GM19238 (cell line): ENCODE results near the gene DAB2IP.

Experiments used
- DNase-seq: peaks from one replicate; pipeline ENCODE4 v3.0.0; 2011; ENCODE audit warnings: low spot score; ENCODE audit not compliant: insufficient read length

Gene DAB2IP

DNA sequence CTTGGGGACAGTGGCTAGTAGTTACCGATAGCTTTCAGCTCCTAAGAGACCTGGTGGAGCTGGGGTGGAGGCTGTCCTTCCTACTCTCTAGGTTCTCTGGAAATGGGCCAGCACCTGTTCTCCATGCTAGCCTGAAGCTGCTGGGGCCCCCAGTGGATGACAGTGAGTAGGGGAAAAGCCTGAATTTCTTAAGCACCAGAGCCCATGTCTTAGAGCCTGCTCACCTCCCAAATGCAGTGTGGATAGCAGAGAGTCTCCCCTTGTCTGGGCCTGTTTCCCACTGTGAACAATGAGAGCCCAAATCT lies 105.8 kb downstream of the DAB2IP start:
- no peak for DNase-seq

DNA sequence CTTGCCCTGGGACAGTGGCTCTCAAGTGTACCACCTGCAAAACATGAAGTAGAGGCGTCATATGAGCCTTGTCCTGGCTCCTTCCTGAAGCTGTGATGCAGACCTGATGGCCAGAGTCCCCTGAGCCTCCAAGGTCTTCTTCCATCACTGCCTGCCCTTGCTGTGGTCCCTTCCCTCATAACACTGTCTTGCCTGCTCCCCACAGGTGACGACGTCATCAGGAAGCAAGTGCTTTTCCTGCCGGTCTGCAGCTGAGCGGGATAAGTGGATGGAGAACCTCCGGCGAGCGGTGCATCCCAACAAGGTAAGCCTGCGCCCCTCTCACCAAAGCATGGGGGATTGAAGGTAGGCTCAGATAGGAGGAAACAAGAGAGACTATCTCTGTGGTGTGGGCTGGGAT lies 107.3 kb downstream of the DAB2IP start:
- no peak for DNase-seq

DNA sequence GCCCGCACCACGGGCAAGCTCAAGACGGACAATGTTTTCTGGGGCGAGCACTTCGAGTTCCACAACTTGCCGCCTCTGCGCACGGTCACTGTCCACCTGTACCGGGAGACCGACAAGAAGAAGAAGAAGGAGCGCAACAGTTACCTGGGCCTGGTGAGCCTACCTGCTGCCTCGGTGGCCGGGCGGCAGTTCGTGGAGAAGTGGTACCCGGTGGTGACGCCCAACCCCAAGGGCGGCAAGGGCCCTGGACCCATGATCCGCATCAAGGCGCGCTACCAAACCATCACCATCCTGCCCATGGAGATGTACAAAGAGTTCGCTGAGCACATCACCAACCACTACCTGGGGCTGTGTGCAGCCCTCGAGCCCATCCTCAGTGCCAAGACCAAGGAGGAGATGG lies 108.6 kb downstream of the DAB2IP start:
- DNase-seq, result no peak

DNA sequence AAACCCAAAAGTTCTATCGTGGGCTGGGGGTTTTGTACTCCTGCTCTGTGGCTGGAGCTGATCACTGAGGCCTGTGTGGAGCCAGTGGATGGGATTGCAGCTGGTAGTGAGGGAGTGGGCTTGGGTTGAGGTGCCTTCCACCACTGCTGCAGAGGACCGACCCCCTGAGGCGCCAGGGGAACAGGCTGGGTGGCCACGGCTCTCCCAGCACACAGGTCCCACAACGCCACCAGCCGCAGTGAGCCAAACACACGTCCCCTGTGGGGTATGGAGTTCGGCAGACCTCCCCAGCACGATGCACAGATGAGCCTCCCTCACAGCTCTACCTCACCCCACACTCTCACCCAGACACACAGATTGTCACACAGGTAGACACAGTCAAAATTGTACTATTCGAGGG lies 109.1 kb downstream of the DAB2IP start:
- DNase-seq, result no peak

DNA sequence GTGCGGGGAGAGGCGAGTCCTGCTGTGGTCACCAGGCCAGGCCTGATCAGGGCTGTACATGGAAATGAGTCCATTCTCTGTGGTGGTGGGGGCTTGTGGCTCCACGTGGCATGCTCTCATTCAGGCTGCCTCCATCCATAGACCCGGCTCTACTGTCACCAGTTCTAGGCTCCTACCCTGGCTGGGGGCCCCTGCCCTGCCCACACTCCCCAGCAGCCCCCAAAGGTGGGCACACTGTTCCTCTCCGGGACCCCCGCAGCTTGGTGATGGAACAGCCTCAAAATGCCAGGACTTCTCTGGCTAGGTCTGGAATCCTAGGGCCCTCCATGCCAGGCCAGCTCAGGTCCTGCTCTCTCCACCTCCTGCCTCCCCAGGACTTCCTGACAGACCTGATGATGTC lies 111.7 kb downstream of the DAB2IP start:
- no peak for DNase-seq

DNA sequence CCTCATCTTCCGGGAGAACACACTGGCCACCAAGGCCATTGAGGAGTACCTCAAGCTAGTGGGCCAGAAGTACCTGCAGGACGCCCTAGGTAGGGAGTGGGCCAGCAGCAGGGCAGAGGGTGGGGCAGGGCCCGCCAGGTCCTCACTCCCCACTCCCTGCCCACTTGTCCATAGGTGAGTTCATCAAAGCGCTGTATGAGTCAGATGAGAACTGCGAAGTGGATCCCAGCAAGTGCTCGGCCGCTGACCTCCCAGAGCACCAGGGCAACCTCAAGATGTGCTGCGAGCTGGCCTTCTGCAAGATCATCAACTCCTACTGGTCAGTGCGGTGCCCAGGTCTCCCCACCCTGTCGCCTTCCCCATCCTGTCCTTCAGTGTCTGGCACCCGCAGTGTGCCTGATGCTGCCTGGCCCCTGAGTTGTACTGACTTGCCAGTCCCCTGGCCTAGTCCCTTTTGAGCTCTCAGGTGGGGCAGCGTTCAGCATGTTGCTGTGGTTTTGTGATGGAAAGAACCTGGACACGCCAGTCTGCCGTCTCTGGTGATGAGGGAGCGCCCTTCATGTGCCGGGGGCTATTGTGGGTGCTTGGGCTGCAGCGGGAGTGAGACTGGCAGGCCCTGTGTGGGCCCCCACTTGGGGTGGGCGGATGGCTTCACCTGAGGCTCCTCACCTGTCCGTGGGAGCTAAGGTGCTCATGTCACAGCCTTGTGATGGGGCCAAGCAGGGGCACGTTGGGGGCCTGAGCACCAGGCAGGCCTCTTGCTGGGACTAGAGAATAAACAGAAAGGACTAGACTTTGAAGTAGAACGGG lies 112.3 kb downstream of the DAB2IP start:
- DNase-seq, result no peak

DNA sequence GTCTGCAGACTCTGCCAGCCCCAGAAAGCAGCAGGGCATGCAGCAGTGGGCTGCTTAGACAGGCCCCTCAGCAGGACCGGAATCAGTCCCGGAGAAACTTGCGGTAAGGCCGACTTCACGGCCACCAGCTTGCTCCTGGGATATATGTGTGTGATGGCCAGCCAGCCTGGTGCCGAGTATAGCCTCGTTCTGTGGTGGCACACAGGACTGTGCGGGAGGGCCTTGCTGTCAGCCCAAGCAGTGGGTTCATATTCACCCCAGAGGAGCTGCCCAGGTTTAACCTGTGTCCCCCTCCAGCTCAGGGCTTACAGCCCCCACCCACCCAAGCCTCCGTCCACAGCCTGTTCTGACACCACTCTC lies 112.9 kb downstream of the DAB2IP start:
- DNase-seq, result no peak

DNA sequence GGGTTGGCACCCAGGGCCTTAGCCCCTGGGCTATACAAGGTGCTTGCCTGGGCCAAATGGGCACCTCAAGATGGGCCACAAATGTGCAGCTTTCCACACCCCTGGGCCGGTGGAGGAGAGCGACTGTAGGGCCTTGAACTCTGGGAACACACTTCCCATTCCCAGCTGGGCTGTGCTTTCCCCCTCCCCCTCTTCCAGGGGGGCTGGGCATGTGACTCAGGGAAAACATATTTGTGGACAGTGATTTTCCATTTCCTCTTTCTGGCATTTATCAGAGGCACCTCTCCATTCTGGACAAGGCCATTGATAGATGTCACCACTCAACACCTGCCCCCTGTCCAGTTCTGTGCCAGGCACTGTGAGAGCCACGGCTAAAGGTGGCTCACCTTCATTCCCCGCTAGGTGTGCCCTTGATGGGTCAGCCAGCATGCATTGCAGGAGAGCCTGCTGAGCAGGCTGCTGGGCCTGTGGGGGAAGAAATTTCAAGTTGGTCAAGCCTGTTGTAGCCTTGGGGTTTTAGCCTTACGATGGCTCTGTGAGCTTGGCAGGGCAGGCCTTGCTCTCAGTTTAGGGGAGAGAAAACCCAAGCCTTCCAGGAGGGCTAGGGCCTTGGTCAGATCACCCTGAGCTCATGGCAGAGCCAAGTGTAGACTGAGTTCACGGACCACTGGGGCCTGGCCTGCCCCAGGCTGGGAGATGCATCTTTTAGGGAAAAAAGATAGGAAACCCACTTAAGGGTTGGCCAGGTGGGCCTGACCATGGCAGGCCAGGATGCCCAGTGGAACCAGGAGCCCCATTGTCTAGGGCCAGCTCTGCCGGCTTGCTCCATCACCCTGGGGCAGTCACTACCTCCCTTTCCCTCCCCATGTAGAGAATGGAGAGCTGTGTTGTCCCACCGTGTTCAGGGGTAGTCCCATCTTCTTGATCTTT lies 113.9 kb downstream of the DAB2IP start:
- DNase-seq, result no peak

DNA sequence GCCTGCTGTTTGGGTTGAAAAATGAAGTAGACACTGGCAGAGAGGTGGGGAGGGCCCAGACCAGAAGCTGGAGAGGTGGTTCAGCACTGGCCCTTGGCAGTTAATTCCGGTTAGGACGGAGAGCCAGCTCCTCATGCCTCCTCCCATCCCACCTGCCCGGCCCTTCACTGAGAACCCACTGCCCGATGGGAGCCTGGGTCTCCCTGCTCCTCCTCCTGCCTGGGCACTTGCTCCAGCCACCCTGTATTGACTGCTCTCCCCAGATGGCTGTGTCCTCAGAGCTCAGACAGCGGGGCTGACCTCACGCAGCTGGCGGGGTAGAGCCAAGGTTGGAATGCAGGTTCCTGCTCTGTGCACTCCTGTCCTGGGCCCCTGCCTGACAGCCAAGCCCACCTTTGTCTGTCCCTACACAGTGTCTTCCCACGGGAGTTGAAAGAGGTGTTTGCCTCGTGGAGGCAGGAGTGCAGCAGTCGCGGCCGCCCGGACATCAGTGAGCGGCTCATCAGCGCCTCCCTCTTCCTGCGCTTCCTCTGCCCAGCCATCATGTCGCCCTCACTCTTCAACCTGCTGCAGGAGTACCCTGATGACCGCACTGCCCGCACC lies 114.7 kb downstream of the DAB2IP start:
- DNase-seq, result no peak

DNA sequence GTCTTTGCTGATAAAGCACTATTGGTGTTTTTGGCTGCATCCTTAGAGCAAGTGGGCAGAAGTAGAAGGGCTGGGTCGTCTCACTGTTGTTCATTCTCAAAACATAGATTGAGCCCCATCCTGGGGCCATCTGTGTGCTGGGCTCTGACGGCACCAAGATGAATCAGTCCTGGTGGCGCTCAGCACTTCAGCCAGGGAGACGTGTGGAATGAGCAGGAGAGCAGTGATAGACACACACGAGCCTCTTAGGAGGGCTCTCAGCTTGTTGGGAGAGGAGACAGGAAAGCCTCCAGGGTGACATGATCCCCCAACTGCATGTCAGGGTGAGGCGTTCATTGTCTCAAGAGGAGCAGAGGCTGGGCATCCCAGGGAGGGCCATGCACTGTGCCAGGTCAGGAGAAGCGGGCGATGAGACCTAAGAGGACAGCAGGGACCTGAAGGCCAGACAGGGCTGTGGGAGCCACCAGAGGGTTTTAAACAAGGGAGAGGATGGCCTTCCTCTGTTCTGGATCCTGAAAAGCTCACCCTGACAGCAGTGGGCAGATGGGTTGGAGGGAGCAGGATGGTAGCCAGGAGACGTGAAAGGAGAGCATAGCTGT lies 115.8 kb downstream of the DAB2IP start:
- no peak for DNase-seq

DNA sequence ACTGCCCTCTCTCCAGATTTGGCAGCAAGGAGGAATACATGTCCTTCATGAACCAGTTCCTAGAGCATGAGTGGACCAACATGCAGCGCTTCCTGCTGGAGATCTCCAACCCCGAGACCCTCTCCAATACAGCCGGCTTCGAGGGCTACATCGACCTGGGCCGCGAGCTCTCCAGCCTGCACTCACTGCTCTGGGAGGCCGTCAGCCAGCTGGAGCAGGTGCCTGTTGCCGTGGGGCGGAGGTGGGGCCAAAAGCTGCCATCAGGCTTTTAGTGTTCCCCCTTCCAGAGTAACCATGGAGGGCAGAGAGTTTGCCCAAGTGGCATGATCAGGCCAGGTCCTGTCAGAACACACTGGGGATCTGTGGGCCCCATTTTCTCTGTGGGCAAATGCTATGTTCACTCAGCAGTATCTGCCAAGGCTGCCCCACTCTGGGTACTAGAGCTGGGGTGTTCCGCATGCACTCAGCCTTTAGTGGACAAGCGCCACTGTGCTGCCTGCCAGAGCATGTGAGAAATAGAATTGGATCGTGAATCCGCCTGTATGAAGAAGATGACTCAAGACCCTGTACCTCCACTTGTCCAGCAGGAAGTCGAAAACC lies 117.1 kb downstream of the DAB2IP start:
- no peak for DNase-seq

DNA sequence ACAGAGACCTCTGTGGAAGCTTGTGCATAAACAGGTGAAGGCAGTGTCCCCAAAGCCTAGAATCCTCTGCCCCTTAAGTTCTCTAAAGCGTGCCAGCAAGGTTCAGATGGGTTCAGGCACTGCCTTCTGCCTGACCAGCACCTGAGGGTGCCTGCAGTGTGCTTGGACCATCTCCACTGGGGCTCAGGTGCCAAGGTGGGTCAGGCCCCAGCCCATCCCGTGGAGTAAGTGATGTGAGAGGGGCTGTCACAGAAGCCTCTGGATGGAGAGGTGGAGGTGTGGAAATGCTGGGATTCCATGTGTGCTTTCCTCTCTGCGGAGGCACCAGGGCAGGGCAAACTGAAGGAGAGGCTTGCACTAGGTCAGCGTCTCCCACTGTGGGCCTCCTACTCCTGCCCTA lies 118.5 kb downstream of the DAB2IP start:
- no peak for DNase-seq

DNA sequence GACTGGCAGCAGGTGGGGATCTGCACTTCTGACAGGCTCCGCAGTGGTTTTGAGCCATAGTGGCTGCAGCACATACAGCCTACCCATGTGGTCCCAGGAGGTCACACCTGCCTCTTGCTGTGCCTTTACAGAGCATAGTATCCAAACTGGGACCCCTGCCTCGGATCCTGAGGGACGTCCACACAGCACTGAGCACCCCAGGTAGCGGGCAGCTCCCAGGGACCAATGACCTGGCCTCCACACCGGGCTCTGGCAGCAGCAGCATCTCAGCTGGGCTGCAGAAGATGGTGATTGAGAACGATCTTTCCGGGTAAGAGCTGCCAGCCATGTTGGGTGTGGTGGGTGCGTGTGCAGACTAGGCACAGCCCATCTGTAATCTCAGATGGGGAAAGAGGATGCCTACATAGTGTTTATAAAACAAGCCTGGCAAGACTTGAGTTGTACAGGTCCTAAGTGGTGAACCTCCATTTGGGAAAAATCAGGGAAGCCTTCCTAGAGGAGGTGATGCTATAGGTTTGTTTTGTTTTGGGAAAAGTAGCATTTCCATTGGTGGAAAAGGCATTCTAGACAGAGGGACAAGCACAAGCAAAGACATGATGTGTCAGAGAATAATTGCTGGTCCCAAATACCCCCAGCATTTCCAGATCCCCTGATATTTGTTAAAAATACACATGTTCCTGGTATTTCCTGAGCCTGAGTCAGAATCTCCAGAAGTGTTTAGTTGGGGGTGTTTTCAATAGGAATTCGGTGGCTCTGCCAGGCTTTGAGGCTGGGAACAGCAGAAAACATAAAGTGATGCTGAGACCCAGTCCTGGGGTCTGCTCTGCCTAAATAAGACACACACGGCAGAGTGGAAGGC lies 119.2 kb downstream of the DAB2IP start:
- DNase-seq, result no peak

DNA sequence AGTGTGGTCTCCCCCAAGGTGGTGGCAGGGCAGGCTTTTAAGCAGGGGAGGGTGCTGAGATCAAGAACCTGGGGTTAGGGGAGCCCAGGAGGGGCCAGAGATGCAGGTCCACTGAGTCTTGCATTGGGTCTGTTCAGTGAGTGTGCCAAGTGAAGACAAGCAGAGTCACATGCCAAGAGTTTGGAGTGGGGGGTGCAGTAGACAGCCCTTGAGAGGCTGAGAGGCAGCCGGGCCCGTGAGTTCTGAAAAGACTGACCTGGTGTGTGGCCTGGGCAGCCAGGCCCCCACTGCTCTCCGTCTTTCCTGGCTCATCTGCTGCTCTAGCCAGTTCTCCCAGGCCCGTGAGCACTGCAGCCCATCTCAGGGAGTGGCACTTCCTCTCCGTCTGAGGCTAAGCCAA lies 120.0 kb downstream of the DAB2IP start:
- no peak for DNase-seq

DNA sequence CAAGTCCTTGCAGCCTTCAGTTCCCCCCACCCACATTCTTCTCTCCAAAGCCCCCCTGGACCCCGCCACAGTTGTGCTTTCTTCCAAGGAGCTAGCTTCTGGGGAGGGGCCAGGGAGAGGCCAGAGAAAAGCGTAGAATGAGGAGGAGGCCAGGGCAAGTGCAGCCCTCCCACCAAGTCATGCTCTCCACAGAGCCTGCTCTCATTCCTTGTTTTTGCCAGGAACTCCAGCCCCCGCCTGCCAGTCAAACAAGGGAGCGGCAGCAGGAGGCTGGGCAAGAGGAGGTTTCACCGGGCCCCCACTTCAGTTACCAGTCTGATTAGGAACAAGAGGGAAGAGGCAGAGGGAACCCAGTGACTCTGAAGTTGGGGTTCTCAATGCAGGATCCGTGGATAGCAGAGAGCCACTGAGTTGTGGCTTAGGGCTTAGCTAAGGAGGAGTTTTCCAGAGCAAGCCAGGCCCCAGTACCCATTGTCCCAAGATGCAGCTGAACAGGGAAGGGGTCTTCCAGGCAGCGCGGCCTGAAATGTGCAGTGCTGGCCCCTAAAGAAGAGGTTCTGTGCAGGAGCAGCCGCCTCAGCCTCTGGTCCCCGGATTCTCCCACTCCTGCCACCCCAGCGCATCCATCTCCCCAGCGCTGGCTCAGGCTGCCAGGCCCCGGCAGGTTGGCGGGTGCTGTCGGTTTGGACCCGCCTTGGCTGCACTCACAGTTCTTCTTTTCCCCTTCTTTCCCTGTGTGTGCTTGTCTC lies 120.6 kb downstream of the DAB2IP start:
- DNase-seq, result no peak

DNA sequence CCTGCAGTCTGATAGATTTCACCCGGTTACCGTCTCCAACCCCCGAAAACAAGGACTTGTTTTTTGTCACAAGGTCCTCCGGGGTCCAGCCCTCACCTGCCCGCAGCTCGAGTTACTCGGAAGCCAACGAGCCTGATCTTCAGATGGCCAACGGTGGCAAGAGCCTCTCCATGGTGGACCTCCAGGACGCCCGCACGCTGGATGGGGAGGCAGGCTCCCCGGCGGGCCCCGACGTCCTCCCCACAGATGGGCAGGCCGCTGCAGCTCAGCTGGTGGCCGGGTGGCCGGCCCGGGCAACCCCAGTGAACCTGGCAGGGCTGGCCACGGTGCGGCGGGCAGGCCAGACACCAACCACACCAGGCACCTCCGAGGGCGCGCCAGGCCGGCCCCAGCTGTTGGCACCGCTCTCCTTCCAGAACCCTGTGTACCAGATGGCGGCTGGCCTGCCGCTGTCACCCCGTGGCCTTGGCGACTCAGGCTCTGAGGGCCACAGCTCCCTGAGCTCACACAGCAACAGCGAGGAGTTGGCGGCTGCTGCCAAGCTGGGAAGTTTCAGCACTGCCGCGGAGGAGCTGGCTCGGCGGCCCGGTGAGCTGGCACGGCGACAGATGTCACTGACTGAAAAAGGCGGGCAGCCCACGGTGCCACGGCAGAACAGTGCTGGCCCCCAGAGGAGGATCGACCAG lies 121.3 kb downstream of the DAB2IP start:
- DNase-seq, result no peak

DNA sequence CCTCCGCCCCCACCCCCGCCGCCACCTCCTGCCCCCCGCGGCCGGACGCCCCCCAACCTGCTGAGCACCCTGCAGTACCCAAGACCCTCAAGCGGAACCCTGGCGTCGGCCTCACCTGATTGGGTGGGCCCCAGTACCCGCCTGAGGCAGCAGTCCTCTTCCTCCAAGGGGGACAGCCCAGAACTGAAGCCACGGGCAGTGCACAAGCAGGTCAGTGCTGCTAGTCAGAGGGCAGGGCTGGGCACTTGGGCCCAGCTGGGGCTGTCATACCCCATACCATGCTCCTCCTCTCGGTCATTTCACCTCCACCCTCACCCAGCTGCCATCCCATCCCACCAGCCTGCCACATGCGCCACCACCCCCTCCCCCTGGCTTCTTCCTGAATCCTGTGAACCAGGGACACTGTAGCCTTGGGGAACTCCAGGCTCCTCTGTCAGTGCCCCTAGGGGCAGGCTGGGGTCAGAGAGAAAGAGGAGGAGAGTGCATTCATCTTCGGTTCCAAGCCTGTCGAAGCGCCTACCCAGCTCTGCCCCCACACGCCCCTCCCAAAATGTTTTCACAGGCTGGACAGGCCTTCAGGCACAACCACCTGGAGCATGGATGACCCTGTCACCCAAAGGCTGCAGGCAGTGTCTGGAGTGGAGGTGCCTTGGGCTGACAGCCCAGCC lies 122.0 kb downstream of the DAB2IP start:
- DNase-seq, result no peak

DNA sequence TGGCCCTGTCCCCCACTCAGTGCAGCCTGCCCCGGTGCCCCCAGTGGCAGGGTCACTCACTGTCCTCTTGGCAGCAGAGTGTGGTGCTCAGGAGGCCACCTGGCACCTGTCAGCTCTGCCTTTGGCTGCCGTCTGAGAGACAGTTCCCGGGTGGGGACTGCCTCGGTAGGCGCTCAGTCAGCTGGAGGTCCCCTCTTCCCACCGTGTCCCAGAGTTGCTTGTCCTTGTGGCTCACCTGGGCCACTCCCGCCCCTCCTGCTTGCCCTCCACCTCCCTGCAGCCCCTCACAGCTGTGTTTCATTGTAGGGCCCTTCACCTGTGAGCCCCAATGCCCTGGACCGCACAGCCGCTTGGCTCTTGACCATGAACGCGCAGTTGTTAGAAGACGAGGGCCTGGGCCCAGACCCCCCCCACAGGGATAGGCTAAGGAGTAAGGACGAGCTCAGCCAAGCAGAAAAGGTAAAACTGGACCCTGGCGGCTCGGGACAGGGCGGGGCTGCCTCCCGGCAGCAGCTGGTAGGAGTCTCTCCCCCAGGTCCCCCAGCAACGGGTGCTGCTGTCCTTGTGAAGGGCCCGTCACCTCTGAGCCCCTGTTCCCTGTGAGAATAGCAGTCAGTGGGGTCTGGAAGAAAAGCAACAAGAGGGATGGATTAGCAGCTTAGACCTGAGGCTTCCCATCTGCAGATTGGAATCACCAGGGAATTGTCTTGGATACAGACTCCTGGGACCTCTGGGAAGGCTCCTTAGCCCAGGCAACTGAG lies 122.7 kb downstream of the DAB2IP start:
- no peak for DNase-seq
